Embryonic facial prominence (tissue), 1 donor: ENCODE results near the gene VPS13D.

Experiments
- DNase-seq: peaks from one replicate; pipeline ENCODE4 v3.0.0-alpha.2; 2016; ENCODE audit errors: extremely low spot score

Gene VPS13D

GRCh38 chr1:12553963-12554362, 324.1 kb downstream of the VPS13D start:
- DNase-seq, result no peak

DNA sequence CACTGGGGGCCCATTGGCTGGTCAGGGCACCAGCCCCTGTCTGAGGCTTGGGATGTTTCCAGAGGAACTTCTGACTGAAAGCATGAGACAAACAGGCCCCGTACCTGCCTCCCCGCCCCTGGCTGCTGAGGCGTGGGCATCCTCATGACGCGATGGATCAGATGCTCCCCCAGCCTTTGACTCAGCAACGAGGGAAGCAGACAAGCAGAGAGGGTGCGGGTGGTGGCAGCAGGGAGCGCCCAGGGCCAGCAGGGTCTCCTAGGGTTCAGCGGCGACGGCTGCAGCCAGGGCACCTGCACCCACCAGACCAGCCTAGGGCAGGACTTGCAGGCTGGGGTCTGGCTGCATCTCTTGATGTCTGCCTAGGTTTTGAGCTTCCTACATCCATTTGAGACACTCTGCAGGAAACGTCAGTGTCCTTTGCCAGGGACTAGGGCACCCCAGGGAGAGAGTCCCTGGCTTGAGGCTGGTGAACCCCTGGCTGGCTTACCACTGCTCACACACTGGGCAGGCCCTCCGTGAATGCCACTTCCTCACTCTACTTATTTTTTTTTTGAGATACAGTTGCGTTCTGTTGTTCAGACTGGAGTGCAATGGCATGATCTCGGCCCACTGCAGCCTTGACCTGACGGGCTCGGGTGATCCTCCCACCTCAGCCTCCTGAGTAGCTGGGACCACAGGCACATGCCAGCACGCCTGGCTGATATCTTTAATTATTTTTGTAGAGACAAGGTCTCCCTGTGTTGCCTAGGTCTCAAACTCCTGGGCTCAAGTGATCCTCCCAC, 324.9 kb downstream of the VPS13D start:
- DNase-seq, result no peak

DNA sequence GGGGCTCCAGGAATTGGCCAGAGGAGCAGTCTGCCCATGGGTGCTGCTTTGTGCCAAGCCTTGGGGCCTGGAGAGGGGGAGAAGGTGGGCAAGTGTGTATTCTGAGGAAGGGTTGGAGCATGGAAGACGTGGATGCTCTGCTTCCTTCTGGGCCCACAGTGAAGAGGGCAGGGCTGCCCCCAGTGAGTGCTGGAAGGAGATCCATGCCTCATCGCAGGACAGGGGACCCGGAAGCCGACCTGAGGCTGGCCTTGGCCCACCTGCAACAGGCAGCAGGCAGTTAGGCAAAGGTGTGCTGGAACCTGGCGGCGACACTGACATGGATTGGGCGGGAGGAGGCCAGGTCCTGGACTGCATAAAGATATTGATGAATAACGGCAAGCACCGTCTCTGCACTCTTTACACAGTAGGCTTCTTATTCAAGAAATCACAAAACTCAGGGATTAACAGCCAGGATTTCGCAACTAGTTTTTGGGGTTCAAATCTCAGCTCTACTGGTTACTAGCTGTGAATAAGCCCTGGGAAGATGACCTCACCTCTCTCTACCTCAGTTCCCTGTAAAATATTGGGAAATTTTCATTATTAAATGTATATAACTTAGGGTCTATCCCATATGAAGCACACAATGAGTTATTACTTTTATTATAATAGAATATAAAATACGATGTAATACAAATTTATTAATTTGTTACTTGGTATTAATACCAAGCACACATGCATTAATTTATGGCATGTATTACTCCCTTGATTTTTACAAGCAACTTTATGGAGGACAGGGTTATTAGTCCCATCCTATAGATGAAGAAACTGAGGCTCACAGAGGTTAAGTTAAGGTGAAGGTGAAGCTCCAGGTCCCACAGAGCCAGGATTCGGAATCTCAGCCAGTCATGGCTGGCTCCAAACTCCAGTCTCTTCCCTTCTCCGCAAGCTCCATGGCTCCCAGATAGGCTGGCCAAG, 325.9 kb downstream of the VPS13D start:
- DNase-seq, result no peak

- DNase-seq, result peak; percentile 73
These were observed 326.6 kb downstream of the VPS13D start for GRCh38 chr1:12556368-12556930.

DNA sequence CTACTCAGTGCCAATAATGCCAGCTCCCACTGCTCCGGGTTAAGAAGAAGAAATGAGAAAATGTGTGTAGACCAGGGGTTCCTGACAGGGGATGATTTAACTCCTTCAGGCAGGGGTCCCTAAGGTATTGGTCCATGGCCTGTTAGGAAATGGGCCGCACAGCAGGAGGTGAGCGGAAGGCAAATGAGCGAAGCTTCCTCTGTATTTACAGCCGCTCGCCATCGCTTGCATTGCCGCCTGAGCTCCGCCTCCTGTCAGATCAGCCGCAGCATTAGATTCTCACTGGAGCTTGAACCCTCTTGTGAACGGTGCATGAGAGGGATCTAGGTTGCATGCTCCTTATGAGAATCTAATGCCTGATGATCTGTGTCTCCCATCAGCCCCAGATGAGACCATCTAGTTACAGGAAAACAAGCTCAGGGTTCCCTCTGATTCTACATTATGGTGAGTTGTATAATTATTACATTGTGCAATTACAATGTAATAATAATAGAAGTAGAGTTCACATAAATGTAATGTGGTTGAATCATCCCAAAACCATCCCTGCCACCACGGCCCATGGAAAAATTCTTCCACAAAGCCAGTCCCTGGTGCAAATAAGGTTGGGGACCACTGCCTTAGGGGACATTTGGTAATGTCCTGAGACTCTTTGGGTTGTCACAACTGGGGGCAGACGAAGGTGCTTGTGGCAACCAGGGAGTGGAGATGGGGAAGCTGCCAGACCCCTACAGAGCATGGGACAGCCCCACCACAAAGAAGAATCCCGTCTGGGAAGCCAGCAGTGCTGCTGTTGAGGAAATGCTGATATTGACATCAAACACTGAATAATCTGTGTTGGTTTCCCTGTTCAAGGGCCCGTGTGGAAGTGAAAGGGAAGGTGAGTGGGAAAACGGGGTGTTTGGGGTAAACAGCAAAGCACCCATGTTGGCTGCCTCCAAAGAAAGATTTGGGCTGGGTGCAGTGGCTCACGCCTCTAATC, 327.4 kb downstream of the VPS13D start:
- DNase-seq, result no peak

- DNase-seq, result no peak
These were observed 331.3 kb downstream of the VPS13D start for GRCh38 chr1:12561121-12561520.
